Activated CD8-positive, alpha-beta memory T cell treated with anti-CD3 and anti-CD28 coated beads for 36 hours (primary cell): Measurements from ENCODE around the gene PLEKHA8. TPM values are rescaled to one million over a fixed set of nuclear protein-coding genes. Genes with fewer than 3 reads are reported as not detected.
"Not testable (repeated sequence)": the region's sequence is repeated elsewhere in the genome, so short reads cannot be mapped to it uniquely, and the experiment has no call there.

Source experiments
- CTCF ChIA-PET: fragments of 350-600 bp; sonication (Branson Sonifier 250); formaldehyde crosslinking; loops from one replicate; lab custom pipeline; 2021; ENCODE audit warnings: antibody characterized with exemption; lab: Charles Lee
- POLR2A ChIA-PET: fragments of 350-600 bp; sonication (Branson Sonifier 250); formaldehyde crosslinking; loops from one replicate; lab custom pipeline; 2021; ENCODE audit warnings: antibody characterized with exemption; lab: Charles Lee
- total RNA-seq, 2 experiments: library from RNA; stranded (reverse); gene quantifications; one replicate each; pipeline ENCODE4 v1.2.3, GENCODE V29; 2021

The PLEKHA8 gene
- total RNA-seq, 2 experiments from 2014 or later, result 12.4 to 13.5 TPM

- ChIA-PET POLR2A (no interaction called here), CTCF (no interaction called here)
These were observed 21.0 kb downstream of the PLEKHA8 start for GRCh38 chr7:30049173-30049572.

GRCh38 chr7:30053068-30053467, 24.9 kb downstream of the PLEKHA8 start:
- ChIA-PET POLR2A (no interaction called here), CTCF (no interaction called here)

- ChIA-PET POLR2A (no interaction called here), CTCF (no interaction called here)
These were observed 29.5 kb downstream of the PLEKHA8 start for GRCh38 chr7:30057741-30058140.

DNA sequence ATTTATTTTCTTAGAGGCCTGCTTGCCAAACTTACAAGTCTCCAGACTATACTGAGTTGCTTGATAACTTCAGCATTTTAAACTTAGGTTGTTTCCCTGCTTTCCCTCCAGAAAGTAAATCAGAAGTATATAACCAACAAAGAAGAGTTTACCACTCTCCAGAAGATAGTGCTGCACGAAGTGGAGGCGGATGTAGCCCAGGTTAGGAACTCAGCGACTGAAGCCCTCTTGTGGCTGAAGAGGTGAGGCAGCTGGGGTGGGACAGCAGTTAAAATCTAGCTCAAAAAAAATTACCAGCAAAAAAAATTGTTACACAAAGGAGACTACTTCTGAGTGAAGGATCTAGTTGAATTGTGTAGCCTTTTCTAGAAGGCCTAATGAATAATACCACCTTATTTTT, 33.6 kb downstream of the PLEKHA8 start:
- POLR2A ChIA-PET, result not testable (repeated sequence)
- CTCF ChIA-PET, result interaction anchor here (0.6 to 1.3 kb wide), 3 partner anchors 75 to 194 kb away, joined by 3 read pairs; no protein-coding TSS in a partner anchor

DNA sequence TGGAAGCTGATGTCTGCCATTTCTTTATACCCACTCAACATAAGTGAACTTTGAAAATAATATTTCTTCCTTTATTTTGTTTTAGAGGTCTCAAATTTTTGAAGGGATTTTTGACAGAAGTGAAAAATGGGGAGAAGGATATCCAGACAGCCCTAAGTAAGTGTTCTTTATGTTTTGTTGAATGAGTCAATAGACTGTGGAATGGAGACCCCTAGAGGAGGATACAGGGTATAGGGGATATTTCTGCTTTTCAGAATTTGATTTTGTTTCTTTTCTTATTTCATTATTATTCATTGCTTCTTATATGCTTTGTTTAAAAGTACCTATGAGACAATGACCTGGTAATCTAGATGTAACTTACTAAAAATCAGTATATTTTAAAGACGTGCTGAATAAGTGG, 34.4 kb downstream of the PLEKHA8 start:
- CTCF ChIA-PET, result interaction anchor here (0.6 to 1.6 kb wide), 4 partner anchors 12 to 281 kb away, joined by 3 to 4 read pairs (median 3); no protein-coding TSS in a partner anchor
- POLR2A ChIA-PET, result no interaction called here

DNA sequence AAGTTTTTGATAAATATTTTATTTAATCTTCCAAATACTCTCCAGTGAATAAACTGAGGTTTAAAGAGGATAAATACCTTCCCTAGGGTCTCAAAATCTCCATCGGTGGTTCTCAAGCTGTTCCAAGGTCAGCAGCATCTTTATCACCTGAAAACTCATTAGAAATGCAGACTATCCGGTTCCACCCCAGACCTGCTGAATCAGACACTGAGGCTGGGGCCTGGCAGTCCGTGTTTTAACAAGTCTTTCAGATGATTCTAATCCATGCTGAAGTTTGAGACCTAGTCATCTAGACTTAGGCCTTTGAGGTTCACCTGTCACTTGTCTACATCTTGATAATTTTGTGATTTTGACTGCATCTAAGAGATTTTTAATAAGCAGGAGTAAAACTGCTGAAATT, 37.5 kb downstream of the PLEKHA8 start:
- POLR2A ChIA-PET, result no interaction called here
- CTCF ChIA-PET, result no interaction called here

DNA sequence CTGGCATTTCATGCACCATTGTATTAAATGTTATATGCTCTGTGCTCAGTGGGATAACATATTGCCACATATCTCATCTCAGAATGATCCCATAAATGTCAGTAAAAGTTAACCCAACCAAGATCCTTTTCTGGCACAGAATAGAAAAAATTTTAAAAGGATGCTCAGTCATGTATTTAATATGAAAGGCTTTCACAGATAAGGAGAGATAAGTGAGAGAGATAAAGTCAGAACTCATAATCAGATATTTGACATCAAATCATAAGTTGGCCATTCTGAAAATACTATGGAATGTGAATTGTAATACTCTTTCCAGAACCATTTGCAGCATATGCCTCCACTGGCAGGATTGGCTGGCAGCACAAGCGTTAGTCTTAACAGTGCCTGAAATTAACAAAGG, 38.5 kb downstream of the PLEKHA8 start:
- CTCF ChIA-PET, result interaction anchor here (0.6 kb wide), 1 partner anchor 8 kb away, joined by 4 read pairs; no protein-coding TSS in a partner anchor
- POLR2A ChIA-PET, result no interaction called here

- CTCF ChIA-PET, result no interaction called here
- POLR2A ChIA-PET, result no interaction called here
These were observed 39.9 kb downstream of the PLEKHA8 start for GRCh38 chr7:30068117-30068516.

DNA sequence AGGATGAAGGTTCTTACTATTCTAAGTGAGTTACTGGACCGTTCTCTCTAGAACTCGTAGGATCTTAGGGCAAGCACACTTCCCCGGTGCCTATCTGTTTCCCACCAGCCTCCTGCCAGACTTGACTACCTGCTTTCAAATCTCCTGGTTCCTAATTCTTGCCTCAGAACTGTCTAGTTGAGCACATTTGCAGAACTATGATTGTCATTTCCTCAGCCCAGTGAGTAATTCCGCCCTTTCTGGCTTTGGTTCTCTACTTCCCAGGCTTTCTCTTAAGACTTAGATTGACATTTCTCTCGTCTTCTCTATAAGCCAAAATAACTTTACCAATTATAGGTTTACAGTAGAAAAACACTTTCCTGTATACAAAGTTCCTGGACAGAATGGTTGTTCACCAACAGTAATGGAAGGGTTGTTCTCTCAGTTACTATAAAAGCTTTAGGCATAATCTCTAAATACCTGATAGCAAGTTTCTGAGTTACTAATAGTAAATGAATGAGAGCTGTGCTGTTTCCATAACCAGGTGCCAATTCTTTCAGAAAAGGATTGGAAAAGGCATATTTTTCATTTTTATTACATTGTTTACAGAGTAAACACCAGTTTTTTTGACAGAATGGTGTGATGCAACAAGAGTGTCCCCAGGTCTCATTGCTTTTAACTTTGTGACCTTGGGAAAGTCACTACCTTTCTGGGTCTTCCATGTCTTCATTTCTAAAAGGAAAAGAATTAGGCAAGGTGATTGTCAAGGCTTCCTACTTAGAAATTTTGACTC, 41.1 kb downstream of the PLEKHA8 start:
- POLR2A ChIA-PET, result no interaction called here
- CTCF ChIA-PET, result no interaction called here

DNA sequence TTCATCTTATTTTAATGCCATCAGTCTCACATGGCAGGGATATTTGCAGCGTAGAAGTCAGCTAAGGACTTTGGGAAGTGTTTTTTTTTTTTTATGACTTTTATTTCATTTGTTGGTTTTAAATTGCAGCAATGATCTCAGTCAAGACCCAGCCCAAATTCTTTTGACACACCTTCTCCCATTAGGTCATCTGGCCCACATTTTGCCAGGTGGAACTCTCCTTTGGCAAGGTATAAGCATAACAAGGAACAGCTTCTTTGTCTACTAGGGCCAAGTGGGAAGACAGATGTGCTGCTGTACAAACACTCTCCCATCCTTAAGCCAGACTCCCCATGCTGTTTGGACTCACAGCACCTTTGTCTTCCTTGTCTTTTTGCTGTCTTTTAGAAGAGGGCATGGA, 41.8 kb downstream of the PLEKHA8 start:
- POLR2A ChIA-PET, result no interaction called here

GRCh38 chr7:30072735-30073134, 44.5 kb downstream of the PLEKHA8 start:
- POLR2A ChIA-PET, result no interaction called here
- CTCF ChIA-PET, result interaction anchor here (0.7 kb wide), 1 partner anchor 813 kb away, joined by 4 read pairs; no protein-coding TSS in a partner anchor

More for the DNA sequence above, 41.8 kb downstream of the PLEKHA8 start:
- CTCF ChIA-PET, result interaction anchor here (0.6 kb wide), 1 partner anchor 1151 kb away, joined by 3 read pairs; no protein-coding TSS in a partner anchor

DNA sequence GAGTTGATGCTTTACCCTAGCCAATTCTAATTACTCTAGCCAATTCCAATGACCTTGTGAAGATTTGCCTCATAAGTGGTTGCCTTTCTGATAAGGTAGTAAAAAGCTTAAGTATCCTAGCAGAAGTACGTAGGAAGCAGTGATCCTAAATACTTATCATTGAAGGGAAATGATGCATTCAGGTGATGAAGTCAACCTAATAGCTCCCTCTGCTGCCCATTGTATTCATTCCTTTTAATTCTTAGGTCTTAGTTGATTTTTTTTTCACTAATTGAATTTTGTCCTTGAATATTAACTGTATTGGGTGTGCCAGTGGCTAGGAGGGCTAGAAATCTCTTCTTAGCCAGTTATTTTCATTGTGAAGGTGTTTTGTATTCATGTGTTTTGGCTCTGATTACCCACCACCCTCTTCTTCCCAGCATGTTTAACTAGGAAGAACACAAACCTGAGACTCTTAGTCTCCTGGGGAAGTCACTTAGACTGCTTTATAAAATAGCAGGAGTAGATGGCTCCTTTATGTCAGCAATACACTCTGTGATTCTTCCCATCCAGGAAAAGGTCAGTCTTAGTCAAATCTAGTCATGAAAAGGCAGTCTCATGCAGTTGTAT, 46.3 kb downstream of the PLEKHA8 start:
- ChIA-PET CTCF (interaction anchor here (1.3 kb wide), 1 partner anchor 11 kb away, joined by 4 read pairs; no protein-coding TSS in a partner anchor), POLR2A (no interaction called here)

- ChIA-PET CTCF (interaction anchor here (0.7 kb wide), 1 partner anchor 1155 kb away, joined by 3 read pairs; no protein-coding TSS in a partner anchor), POLR2A (no interaction called here)
These were observed 48.2 kb downstream of the PLEKHA8 start for GRCh38 chr7:30076411-30076810.

GRCh38 chr7:30078280-30078679, 50.1 kb downstream of the PLEKHA8 start:
- POLR2A ChIA-PET, result no interaction called here
- CTCF ChIA-PET, result no interaction called here

GRCh38 chr7:30079880-30080279, 51.7 kb downstream of the PLEKHA8 start:
- POLR2A ChIA-PET, result no interaction called here
- CTCF ChIA-PET, result no interaction called here

GRCh38 chr7:30080818-30081217, 52.6 kb downstream of the PLEKHA8 start:
- CTCF ChIA-PET, result no interaction called here

DNA sequence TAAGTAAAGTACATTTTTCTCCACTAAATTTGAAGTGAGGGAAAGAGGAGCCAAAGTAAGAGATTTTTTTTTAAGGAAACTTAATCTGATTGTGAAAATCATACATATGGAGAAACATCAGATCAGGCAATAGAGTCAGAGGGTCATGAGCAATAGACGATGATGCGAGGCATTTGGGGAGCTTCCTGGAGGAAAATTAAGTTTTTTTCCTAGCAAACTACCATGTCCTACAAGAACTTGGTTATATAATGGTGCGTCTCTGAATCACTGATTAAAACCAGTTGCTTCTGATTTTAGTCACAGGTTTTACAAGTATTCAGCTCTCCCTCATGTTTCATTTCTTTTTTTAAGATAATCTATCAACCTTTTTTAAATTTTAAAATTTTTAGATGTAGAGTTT, 54.5 kb downstream of the PLEKHA8 start:
- CTCF ChIA-PET, result no interaction called here

More at GRCh38 chr7:30080818-30081217, 52.6 kb downstream of the PLEKHA8 start:
- POLR2A ChIA-PET, result no interaction called here

GRCh38 chr7:30083334-30083733, 55.1 kb downstream of the PLEKHA8 start:
- ChIA-PET CTCF (no interaction called here), POLR2A (no interaction called here)

More for the DNA sequence above, 54.5 kb downstream of the PLEKHA8 start:
- POLR2A ChIA-PET, result no interaction called here

GRCh38 chr7:30084212-30084611, 56.0 kb downstream of the PLEKHA8 start:
- CTCF ChIA-PET, result interaction anchor here (0.7 kb wide), 1 partner anchor 819 kb away, joined by 3 read pairs; no protein-coding TSS in a partner anchor
- POLR2A ChIA-PET, result no interaction called here

GRCh38 chr7:30086529-30086928, 58.3 kb downstream of the PLEKHA8 start:
- CTCF ChIA-PET, result no interaction called here
- POLR2A ChIA-PET, result no interaction called here
